Measurements from ENCODE around the gene FBXO38.

DNA sequence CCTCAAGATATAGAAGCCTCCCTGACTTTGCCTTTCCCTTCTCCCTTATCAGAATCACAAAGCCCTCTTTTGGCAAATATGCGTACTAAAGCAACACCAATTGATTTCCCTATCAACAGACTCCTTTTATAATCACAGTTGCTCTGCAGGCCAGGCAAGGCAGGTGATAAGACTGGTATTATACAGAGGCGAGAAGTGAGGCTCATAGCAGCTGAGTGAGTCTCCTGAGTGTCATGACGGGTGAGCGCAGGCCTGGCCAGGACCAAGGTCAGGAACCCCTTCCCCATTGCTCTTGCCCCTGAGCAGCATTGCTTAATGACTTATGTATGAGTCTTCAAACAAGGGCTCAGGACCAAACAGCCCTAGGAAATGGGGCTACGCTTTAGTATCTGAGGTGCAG is 70.8 kb downstream of the FBXO38 start:
- TF ChIP-seq POLR2AphosphoS5 (IDR thresholded peaks at IDR 0.05; ENCODE audit: low read depth, low read length) (no peak), TCF7L2 (IDR thresholded peaks at IDR 0.05; ENCODE audit: borderline replicate concordance, extremely low read depth, insufficient read depth, insufficient read length) (no peak)
- TF ChIP-seq, protein P1, sequence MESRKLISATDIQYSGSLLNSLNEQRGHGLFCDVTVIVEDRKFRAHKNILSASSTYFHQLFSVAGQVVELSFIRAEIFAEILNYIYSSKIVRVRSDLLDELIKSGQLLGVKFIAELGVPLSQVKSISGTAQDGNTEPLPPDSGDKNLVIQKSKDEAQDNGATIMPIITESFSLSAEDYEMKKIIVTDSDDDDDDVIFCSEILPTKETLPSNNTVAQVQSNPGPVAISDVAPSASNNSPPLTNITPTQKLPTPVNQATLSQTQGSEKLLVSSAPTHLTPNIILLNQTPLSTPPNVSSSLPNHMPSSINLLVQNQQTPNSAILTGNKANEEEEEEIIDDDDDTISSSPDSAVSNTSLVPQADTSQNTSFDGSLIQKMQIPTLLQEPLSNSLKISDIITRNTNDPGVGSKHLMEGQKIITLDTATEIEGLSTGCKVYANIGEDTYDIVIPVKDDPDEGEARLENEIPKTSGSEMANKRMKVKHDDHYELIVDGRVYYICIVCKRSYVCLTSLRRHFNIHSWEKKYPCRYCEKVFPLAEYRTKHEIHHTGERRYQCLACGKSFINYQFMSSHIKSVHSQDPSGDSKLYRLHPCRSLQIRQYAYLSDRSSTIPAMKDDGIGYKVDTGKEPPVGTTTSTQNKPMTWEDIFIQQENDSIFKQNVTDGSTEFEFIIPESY (IDR thresholded peaks at IDR 0.05; ENCODE audit: extremely low read depth, insufficient replicate concordance, low read length) = no peak
- TF ChIP-seq, protein P2, sequence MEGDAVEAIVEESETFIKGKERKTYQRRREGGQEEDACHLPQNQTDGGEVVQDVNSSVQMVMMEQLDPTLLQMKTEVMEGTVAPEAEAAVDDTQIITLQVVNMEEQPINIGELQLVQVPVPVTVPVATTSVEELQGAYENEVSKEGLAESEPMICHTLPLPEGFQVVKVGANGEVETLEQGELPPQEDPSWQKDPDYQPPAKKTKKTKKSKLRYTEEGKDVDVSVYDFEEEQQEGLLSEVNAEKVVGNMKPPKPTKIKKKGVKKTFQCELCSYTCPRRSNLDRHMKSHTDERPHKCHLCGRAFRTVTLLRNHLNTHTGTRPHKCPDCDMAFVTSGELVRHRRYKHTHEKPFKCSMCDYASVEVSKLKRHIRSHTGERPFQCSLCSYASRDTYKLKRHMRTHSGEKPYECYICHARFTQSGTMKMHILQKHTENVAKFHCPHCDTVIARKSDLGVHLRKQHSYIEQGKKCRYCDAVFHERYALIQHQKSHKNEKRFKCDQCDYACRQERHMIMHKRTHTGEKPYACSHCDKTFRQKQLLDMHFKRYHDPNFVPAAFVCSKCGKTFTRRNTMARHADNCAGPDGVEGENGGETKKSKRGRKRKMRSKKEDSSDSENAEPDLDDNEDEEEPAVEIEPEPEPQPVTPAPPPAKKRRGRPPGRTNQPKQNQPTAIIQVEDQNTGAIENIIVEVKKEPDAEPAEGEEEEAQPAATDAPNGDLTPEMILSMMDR (IDR thresholded peaks at IDR 0.05 in 2 of 3, conservative IDR thresholded peaks at IDR 0.05 in 1 of 3; ENCODE audit: borderline replicate concordance in 1 of 3, insufficient read depth in 1 of 3, low read depth in 2 of 3, low read length in 2 of 3) = no peak

Data from HCT116 (cell line).